T-helper 1 cell treated with Interleukin-12 subunit alpha and Interleukin-12 subunit beta and Interleukin-4 antibody, amounts not matched to agents 30 μg/mL and 1 μg/mL, for 36 hours (primary cell): ENCODE results near the gene ASCC2.
"Not testable (repeated sequence)": the region's sequence is repeated elsewhere in the genome, so short reads cannot be mapped to it uniquely, and the experiment has no call there.

Experiments used
- H3K27ac Mint-ChIP-seq: one replicate; pipeline ENCODE4 v1.8.0; 2021; ENCODE audit warnings: mild to moderate bottlenecking, mixed read lengths
- H3K27me3 Mint-ChIP-seq: one replicate; pipeline ENCODE4 v1.8.0; 2021; ENCODE audit warnings: low read depth, mixed read lengths
- H3K36me3 Mint-ChIP-seq: one replicate; pipeline ENCODE4 v1.8.0; 2021; ENCODE audit warnings: low read depth, mixed read lengths
- H3K4me1 Mint-ChIP-seq: one replicate; pipeline ENCODE4 v1.8.0; 2021; ENCODE audit warnings: low read depth, mixed read lengths
- H3K4me3 Mint-ChIP-seq: one replicate; pipeline ENCODE4 v1.8.0; 2021; ENCODE audit warnings: mild to moderate bottlenecking, moderate library complexity, mixed read lengths
- H3K9me3 Mint-ChIP-seq: one replicate; pipeline ENCODE4 v1.8.0; 2021; ENCODE audit warnings: mixed read lengths

The ASCC2 gene

DNA sequence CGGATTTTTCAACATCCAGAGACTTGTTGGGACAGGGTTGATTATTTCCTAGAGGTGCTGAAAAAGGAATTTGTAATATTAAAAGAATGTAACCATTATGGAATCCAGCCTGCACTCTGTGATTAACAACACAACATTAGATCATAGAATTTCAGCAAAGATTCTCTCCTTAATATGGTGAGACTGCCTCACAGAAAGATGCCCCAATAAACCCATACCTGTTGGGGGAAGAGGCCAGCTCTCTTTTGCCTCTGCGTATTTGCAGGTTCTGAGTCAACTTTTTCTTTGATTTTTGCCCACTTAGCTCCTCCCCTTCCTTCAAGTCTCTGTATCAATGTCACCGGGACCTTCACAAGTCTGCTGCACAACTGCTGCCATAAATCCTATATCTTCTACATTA, 32.5 kb upstream of the ASCC2 start:
- Mint-ChIP-seq H3K27ac (no peak overlapping the region), H3K27me3 (peaks cover 17% of the 10 kb centered on the region)

DNA sequence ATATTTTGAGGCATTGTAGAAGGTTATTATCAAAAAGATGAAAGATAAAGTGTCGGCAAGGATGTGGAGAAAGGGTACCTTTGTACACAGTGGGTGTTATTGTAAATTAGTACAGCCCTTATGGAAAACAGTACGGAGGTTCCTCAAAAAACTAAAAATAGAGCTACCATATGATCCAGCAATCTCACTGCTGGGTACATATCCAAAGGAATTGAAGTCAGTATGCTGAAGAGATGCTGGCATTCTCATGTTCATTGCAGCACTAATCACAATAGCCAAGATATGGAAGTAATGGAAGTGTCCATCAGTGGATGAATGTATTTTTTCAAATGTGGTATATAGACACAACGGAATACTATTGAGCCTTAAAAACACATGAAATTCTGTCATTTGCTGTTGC, 29.8 kb upstream of the ASCC2 start:
- H3K27me3 Mint-ChIP-seq = no peaks in the 10 kb centered on the region
- no peak overlapping the region for H3K27ac Mint-ChIP-seq
- H3K4me3 Mint-ChIP-seq = no peak overlapping the region
- no peaks in the 10 kb centered on the region for H3K36me3 Mint-ChIP-seq
- peaks cover 3% of the 10 kb centered on the region for H3K4me1 Mint-ChIP-seq
- no peaks in the 10 kb centered on the region for H3K9me3 Mint-ChIP-seq

More for the DNA sequence above, 32.5 kb upstream of the ASCC2 start:
- no peaks in the 10 kb centered on the region for H3K36me3 Mint-ChIP-seq
- peaks cover 3% of the 10 kb centered on the region for H3K4me1 Mint-ChIP-seq
- no peak overlapping the region for H3K4me3 Mint-ChIP-seq
- H3K9me3 Mint-ChIP-seq = no peaks in the 10 kb centered on the region

DNA sequence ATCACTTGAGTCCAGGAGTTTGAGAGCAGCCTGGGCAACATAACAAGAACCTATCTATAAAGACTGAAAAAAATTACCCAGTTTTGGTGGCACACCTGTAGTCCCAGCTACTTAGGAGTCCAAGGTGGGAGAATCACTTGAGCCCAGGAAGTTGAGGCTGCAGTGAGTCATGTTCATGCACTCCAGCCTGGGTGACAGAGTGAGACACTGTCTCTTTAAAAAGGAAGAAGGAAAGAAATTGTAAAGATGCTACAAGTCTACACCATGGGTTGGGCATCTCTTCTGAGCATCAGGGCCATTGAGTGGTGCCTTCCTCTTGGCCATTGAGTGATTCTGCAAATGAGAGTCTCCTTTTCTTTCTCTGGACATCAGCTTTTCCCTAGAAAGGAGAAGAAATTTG, 29.2 kb upstream of the ASCC2 start:
- Mint-ChIP-seq H3K4me3 (no peak overlapping the region), H3K9me3 (no peaks in the 10 kb centered on the region), H3K4me1 (peaks cover 3% of the 10 kb centered on the region), H3K27me3 (no peaks in the 10 kb centered on the region), H3K27ac (no peak overlapping the region), H3K36me3 (no peaks in the 10 kb centered on the region)

DNA sequence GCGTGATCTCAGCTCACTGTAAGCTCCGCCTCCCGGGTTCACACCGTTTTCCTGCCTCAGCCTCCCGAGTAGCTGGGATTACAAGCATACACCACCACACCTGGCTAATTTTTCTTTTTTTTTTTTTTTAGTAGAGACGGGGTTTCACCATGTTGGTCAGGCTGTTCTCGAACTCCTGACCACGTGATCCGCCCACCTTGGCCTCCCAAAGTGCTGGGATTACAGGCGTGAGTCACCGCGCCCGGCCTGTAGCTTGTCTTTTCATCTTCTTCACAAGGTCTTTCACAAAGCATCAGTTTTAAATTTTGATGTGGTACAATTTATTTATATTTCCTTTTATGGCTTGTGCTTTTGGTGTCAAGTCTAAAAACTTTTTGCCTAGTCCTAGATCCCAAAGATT, 27.5 kb upstream of the ASCC2 start:
- H3K36me3 Mint-ChIP-seq, H3K4me1 Mint-ChIP-seq, H3K9me3 Mint-ChIP-seq, H3K27me3 Mint-ChIP-seq, H3K27ac Mint-ChIP-seq, H3K4me3 Mint-ChIP-seq: not testable (repeated sequence)

DNA sequence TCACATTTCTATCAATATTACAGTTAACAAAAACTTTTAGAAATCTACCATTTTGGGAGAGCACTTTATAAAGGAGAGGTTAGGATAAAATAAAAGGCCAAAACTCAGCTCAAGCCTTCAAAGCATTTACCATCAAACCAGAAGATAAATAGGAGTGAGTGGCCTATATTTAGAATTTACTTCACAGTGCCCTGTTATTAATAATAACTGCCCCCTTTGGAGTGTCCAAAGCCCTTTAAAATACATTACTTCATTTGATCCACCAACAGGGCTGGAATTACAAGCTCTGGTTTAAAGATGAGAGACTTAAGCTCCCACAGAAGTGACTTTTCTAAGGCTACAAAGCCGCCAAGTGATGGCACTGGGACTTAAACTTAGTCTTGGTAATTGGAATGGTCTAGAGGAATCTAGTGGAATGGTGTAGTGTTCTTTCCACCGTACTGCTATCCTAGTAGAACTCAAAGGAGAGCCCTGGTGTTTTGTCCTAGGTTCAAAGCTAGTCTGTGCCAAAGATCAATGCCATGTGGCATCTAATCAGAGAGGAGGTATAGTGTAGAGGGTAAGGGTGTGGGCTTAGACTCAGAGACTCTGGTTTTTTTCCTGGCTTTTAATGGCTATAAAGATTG, 23.7 kb upstream of the ASCC2 start:
- Mint-ChIP-seq H3K27me3 (peaks cover 8% of the 10 kb centered on the region), H3K9me3 (no peaks in the 10 kb centered on the region), H3K36me3 (no peaks in the 10 kb centered on the region), H3K4me3 (no peak overlapping the region), H3K4me1 (no peaks in the 10 kb centered on the region), H3K27ac (no peak overlapping the region)

DNA sequence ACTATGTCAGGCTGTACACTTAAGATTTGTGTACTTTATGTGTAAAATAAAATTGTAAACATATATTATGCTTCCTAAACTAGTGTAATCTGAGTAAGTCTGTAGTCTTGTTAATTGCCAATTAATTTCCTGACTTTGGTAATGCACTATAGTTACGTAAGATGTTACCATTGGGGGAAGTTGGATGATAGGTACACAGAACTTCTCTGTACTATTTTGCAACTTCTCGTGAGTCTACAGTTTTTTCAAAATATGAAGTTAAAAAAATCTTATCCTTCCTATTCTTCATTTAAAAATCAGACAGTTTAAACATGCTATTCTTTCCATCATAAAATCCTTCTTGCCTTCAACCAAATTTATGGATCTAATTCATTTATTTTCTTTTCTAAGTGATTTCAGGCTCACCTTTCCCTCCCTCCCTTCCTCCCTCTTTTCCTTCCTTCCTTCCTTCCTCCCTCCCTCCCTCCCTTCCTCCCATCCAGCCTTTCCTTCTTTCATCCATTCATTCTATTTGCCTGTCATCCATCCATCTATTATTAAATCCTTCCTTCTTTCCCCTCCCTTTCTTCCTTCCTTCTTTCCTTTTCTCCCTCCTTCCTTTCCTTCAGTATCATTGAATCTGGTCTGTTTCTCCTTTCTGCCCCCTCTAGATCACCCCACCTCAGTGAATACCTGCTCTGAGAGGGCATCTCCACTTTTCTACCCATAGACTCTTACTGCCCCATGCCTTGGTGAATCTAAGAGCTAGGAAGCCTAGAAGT, 22.1 kb upstream of the ASCC2 start:
- H3K27me3 Mint-ChIP-seq = peaks cover 8% of the 10 kb centered on the region
- no peak overlapping the region for H3K4me3 Mint-ChIP-seq

DNA sequence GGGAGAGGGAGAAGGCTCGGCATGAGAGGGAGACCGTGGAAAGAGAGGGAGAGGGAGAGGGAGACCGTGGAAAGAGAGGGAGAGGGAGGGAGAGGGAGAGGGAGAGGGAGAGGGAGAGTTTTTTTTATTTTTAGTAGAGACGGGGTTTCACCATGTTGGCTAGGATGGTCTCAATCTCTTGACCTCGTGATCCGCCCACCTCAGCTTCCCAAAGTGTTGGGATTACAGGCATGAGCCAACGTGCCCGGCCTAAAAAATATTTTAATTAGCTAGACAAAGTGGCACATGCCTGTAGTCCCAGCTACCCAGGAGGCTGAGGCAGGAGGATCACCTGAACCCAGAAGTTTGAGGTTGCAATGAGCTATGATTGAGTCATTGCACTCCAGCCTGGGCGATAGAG, 21.0 kb upstream of the ASCC2 start:
- H3K36me3 Mint-ChIP-seq, H3K9me3 Mint-ChIP-seq, H3K27ac Mint-ChIP-seq: not testable (repeated sequence)

More for the DNA sequence above, 22.1 kb upstream of the ASCC2 start:
- H3K27ac Mint-ChIP-seq = no peak overlapping the region
- H3K4me1 Mint-ChIP-seq = no peaks in the 10 kb centered on the region
- H3K9me3 Mint-ChIP-seq = no peaks in the 10 kb centered on the region
- no peaks in the 10 kb centered on the region for H3K36me3 Mint-ChIP-seq

DNA sequence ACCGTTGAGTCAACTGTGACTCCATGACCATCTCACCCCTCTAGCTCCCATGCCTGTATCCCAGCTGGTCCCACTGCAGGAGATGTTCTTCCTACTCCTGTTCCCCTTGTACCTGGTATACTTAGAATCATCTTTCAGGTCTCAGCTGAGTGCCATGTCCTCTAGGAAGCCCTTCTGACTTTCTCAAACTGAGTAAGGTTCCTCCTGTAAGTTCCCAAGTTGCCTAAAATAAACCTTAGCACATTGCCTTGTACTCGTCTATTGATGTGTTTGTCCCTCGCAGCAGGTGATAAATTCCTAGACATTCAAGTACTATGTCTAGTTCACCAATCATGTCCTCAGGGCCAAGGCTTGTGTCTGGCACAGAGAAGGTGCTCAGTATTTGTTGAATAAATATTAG, 18.4 kb upstream of the ASCC2 start:
- Mint-ChIP-seq H3K4me3 (no peak overlapping the region), H3K9me3 (no peaks in the 10 kb centered on the region), H3K4me1 (no peaks in the 10 kb centered on the region), H3K36me3 (no peaks in the 10 kb centered on the region), H3K27me3 (peaks cover 8% of the 10 kb centered on the region), H3K27ac (no peak overlapping the region)

More for the DNA sequence above, 21.0 kb upstream of the ASCC2 start:
- H3K4me1 Mint-ChIP-seq, H3K27me3 Mint-ChIP-seq, H3K4me3 Mint-ChIP-seq: not testable (repeated sequence)

DNA sequence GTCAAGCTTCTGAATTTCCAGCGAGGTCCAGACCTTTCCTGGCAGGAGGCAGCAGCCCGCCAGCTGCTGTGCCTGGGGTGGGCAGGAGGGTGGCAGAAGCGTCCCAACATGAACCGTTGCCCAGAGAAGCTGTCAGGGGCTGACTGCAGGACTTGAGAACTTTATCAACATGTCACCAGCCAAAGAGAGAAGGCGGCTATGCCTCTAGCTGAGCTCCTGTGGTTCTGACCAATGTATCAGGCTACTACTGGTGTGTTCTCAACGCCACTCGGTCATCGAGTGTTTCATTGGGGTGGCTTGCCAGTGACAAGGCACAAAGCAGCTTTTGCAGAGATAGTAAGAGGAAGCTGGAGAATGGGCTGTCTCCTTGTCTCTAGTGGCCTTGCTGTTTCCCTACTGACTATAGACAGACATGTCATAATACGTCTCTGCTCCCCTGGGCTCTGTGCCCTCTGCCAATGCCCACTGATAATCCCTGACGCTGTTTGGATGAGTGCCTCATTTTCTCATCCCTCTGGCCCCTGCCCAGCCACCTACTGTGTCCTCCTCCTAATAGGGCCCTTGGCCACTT, 17.6 kb upstream of the ASCC2 start:
- H3K4me1 Mint-ChIP-seq = no peaks in the 10 kb centered on the region

DNA sequence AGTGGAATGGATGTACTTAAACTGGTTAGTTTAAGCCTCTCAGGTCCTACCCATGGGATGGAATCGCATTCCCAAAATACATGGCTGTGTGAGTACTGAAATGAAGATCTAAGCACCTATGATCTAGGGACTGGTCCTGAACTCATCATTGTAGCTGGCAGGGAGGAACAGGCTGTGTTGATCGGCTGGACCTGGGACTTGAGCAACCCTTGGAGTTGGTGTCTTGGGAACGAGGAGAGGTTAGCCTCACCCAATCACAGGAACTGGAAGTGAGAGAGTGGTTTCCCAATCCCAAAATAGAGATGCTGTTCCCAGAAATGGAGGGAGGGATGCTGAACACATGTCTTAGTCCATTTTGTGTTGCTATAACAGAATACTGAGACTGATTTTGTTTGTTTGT, 16.4 kb upstream of the ASCC2 start:
- no peaks in the 10 kb centered on the region for H3K36me3 Mint-ChIP-seq
- H3K9me3 Mint-ChIP-seq = no peaks in the 10 kb centered on the region
- H3K27ac Mint-ChIP-seq = no peak overlapping the region
- H3K4me1 Mint-ChIP-seq = no peaks in the 10 kb centered on the region
- H3K4me3 Mint-ChIP-seq = no peak overlapping the region
- H3K27me3 Mint-ChIP-seq = no peaks in the 10 kb centered on the region

More for the DNA sequence above, 17.6 kb upstream of the ASCC2 start:
- H3K9me3 Mint-ChIP-seq = no peaks in the 10 kb centered on the region
- no peaks in the 10 kb centered on the region for H3K36me3 Mint-ChIP-seq
- H3K27ac Mint-ChIP-seq = no peak overlapping the region
- no peak overlapping the region for H3K4me3 Mint-ChIP-seq
- peaks cover 4% of the 10 kb centered on the region for H3K27me3 Mint-ChIP-seq

DNA sequence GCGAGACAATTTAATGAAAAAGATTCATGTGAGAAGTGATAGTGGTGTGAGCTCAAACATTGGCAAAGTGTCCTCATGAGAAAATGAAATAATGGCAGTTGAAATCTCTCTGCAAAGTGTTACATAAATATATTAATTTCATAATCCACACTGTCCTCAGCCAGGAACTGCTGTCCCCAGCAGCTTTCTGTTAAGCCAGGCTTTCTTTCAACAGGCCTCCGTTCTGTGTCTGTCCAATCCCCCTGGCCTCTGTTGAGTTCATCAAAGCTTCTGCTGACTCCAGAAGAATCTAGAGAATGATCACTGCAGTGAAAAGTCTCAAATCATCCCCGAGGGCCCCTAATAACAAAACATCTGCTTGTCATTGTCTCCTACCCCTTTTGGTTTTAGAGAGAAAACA, 10.0 kb upstream of the ASCC2 start:
- Mint-ChIP-seq H3K27me3 (peaks cover 4% of the 10 kb centered on the region), H3K36me3 (no peaks in the 10 kb centered on the region), H3K4me3 (no peak overlapping the region), H3K4me1 (no peaks in the 10 kb centered on the region), H3K9me3 (peaks cover 9% of the 10 kb centered on the region), H3K27ac (no peak overlapping the region)

DNA sequence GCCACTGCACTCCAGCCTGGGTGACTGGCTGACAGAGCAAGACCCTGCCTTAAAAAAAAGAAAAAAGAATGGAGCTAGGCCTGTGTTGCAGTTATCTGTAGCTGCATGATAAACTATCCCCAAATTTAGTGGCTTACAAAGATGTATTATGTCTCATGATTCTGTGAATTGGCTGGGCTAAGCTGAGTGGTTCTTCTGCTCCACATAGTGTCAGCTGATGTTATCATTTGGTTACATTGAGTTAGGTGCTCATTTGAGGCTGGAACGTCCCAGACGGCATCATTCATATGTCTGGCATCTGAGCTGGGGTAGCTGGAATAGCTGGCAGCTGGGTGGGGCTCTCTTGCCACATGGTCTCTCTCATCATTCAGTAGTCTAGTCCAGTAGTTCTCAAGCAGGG, 8.2 kb upstream of the ASCC2 start:
- Mint-ChIP-seq H3K9me3 (peaks cover 9% of the 10 kb centered on the region), H3K4me3 (no peak overlapping the region), H3K36me3 (no peaks in the 10 kb centered on the region), H3K27me3 (peaks cover 10% of the 10 kb centered on the region), H3K4me1 (no peaks in the 10 kb centered on the region), H3K27ac (no peak overlapping the region)

DNA sequence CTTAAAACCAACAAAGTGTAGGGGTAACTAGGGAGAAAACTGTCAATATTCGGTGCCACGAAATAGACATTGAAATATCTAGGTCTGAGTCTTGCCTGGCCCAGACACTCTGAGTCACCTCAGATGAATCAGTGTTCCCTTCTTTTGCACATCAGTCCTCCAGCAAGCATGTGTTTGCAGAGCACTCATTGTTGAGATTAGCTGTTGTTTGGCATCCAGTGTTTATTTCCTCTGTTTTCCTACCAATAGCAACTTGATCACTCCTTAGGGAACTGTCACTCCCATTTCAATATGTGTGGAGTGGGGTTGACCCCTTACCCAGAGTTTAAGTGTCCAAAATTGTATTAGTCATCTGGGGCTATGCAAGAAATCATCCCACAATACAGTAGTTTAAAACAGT, 4.7 kb upstream of the ASCC2 start:
- peaks cover 9% of the 10 kb centered on the region for H3K4me1 Mint-ChIP-seq
- peaks cover 6% of the 10 kb centered on the region for H3K27me3 Mint-ChIP-seq
- H3K36me3 Mint-ChIP-seq = peaks cover 1% of the 10 kb centered on the region
- H3K9me3 Mint-ChIP-seq = peaks cover 9% of the 10 kb centered on the region
- H3K27ac Mint-ChIP-seq = no peak overlapping the region
- H3K4me3 Mint-ChIP-seq = no peak overlapping the region

DNA sequence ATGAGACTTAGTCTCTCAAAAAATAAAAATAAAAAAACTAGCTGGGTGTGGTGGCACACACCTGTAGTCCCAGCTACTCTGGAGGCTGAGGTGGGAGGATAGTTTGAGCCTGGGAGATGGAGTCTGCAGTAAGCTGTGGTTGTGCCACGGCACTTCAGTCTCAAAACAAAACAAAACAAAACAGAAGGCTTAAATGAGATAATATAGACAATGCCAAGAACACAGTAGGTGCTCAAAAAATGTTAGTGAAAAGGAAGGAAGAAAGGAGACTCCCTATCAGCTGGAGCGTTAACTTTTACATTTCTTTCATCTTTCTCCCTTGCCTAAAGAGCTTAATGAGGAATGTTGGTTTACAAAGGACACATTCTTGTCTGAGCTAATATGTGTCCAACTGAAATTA, 4.1 kb upstream of the ASCC2 start:
- Mint-ChIP-seq H3K4me1 (peaks cover 14% of the 10 kb centered on the region), H3K27ac (no peak overlapping the region), H3K4me3 (no peak overlapping the region), H3K36me3 (peaks cover 4% of the 10 kb centered on the region), H3K27me3 (peaks cover 6% of the 10 kb centered on the region), H3K9me3 (peaks cover 9% of the 10 kb centered on the region)

DNA sequence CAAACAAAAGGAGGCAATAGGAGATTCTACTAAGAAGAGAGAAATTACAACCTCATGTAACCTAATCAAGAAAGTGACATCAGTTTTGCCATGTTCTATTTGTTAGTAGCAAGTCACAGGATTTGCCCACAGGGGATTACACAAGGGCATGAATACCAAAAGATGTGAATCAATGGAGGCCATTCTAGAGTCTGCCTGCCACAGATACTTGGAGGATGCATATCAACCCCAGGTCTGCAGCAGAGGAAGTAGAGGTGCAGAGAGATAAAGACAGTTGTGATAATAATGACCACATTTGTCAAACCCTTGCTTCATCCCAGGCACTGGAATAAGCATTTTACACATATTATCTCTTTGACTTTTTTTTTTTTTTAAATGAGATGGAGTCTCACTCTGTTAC, 2.4 kb upstream of the ASCC2 start:
- peaks cover 21% of the 10 kb centered on the region for H3K4me1 Mint-ChIP-seq
- H3K36me3 Mint-ChIP-seq = peaks cover 9% of the 10 kb centered on the region
- H3K27me3 Mint-ChIP-seq = peaks cover 6% of the 10 kb centered on the region
- H3K9me3 Mint-ChIP-seq = peaks cover under 1% of the 10 kb centered on the region
- no peak overlapping the region for H3K27ac Mint-ChIP-seq
- H3K4me3 Mint-ChIP-seq = no peak overlapping the region
